Retina (tissue), 1 donor: Measurements from ENCODE around the gene MTX2.

ENCODE experiments used
- DNase-seq: peaks from one replicate; pipeline ENCODE4 v3.0.0-alpha.2; 2016

The MTX2 gene

GRCh38 chr2:176383100-176383499 lies 113.9 kb downstream of the MTX2 start:
- DNase-seq: no peak

- no peak for DNase-seq
Measured at GRCh38 chr2:176383836-176384442, 114.7 kb downstream of the MTX2 start.

GRCh38 chr2:176385219-176385759 lies 116.0 kb downstream of the MTX2 start:
- DNase-seq: no peak

GRCh38 chr2:176385838-176386237 lies 116.6 kb downstream of the MTX2 start:
- DNase-seq: no peak
